Breast epithelium (tissue), 4 donors: ENCODE measurements around the gene CAPN11. TPM values are rescaled to one million over a fixed set of nuclear protein-coding genes. Genes with fewer than 3 reads are reported as not detected.

Experiments used
- DNase-seq, 2 donors: peaks; one replicate each; pipeline ENCODE4 v3.0.0-alpha.2; 2019; ENCODE audit warnings: low spot score in 2 of 2
- H3K27ac ChIP-seq, 2 donors: fragments of 200-600 bp; sonication (generic) in 1 of 2; one replicate each; pipeline ENCODE4 v1.5.1; 2016 to 2019; ENCODE audit warnings: mild to moderate bottlenecking in 1 of 2
- H3K27me3 ChIP-seq, 2 donors: fragments of 200-600 bp; sonication (generic) in 1 of 2; one replicate each; pipeline versions ENCODE4 v1.5.1 to v1.6.0; 2017 to 2019; ENCODE audit warnings: control low read depth in 1 of 2, mild to moderate bottlenecking in 1 of 2
- H3K36me3 ChIP-seq: fragments of 200-600 bp; one replicate; pipeline ENCODE4 v1.5.1; 2019
- H3K4me1 ChIP-seq, 2 donors: fragments of 200-600 bp; sonication (generic); one replicate each; pipeline ENCODE4 v1.5.1; 2016 to 2019; ENCODE audit warnings: control low read depth in 1 of 2
- H3K4me3 ChIP-seq, 3 donors: fragments of 200-600 bp; sonication (generic); 1 replicate in 2 of 3; 2 replicates in 1 of 3; pipeline ENCODE4 v1.5.1; 2016 to 2019; ENCODE audit warnings: mild to moderate bottlenecking in 3 of 3, moderate library complexity in 2 of 3
- H3K9me3 ChIP-seq, 2 donors: fragments of 200-600 bp; sonication (generic) in 1 of 2; one replicate each; pipeline ENCODE4 v1.5.1; 2016 to 2019; ENCODE audit warnings: control low read depth in 1 of 2
- POLR2A ChIP-seq: fragments of 450-650 bp; IDR thresholded peaks from one replicate; pipeline ENCODE4 v1.6.1; 2016; ENCODE audit warnings: antibody characterized with exemption, mild to moderate bottlenecking, moderate library complexity
- POLR2AphosphoS5 ChIP-seq, 3 donors: sonication (generic); formaldehyde crosslinking; IDR thresholded peaks; one replicate each; pipeline ENCODE4 v1.6.1; 2017; ENCODE audit warnings: antibody characterized with exemption in 3 of 3
- intact Hi-C: fragments of 100-400 bp; cut with DNase I; formaldehyde crosslinking; loops from one replicate; pipeline ENCODE4 v1.15.1; 2023; ENCODE audit warnings: low total_unique reads
- total RNA-seq, 3 donors: library from RNA; depleted of rRNA; stranded (reverse); fragments of >200 nt; gene quantifications; one replicate each; pipeline ENCODE4 v1.1.0, GENCODE V29; 2016
- TF ChIP-seq, protein P1 (sequence below), 3 donors: fragments of 450-650 bp; IDR thresholded peaks; one replicate each; pipeline ENCODE4 v1.5.1; 2016 to 2017; ENCODE audit warnings: antibody characterized with exemption in 3 of 3, mild to moderate bottlenecking in 3 of 3, moderate library complexity in 3 of 3

Gene CAPN11
- total RNA-seq, 3 donors from 2014 or later = 1.1 to 3.8 (median 2.9) TPM

DNA sequence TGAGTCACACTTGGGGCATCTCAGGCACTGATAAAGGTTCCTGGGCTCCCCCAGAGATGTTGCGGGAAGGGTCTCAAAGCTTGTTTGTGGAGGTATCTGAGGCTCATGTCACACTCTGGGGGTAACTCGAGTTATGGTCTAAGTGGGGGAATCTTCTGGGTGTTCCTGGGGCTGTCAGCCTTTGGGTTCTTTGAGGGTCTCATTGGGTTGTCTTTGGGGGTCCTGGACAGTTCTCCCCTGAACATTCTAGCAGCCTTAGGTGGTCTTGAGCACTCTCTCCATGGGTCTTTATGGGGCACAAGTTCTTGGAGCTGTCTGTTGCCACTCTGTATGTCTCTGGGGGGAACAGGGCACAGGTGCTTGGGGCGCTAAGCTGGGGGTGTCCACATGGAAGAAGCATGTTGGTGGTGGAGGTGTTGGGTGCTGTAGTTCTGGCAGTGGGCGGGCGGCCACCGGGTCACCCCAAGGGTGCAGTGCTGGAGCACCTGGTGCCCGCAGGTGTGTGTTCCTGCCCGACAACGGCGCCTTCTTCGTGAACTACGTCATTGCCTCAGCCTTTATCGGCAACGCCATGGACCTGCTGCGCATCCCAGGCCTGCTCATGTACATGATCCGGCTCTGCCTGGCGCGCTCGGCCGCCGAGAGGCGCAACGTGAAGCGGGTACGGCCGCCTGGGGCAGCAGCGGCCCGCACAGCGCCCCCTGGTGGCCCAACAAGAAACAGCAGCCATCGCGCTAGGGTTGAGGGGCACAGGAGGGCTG lies 7.1 kb upstream of the CAPN11 start:
- no peaks in the 10 kb centered on the region for H3K27me3 ChIP-seq
- H3K9me3 ChIP-seq = no peaks in the 10 kb centered on the region
- peak; percentile 47 to 74 for DNase-seq
- no peaks in the 10 kb centered on the region for H3K4me1 ChIP-seq
- intact Hi-C loops = loop anchor here (2.0 kb wide), 1 partner anchor 55 kb away; no protein-coding TSS in a partner anchor
- H3K36me3 ChIP-seq = peaks cover 6% of the 10 kb centered on the region
- TF ChIP-seq, protein P1, sequence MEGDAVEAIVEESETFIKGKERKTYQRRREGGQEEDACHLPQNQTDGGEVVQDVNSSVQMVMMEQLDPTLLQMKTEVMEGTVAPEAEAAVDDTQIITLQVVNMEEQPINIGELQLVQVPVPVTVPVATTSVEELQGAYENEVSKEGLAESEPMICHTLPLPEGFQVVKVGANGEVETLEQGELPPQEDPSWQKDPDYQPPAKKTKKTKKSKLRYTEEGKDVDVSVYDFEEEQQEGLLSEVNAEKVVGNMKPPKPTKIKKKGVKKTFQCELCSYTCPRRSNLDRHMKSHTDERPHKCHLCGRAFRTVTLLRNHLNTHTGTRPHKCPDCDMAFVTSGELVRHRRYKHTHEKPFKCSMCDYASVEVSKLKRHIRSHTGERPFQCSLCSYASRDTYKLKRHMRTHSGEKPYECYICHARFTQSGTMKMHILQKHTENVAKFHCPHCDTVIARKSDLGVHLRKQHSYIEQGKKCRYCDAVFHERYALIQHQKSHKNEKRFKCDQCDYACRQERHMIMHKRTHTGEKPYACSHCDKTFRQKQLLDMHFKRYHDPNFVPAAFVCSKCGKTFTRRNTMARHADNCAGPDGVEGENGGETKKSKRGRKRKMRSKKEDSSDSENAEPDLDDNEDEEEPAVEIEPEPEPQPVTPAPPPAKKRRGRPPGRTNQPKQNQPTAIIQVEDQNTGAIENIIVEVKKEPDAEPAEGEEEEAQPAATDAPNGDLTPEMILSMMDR (IDR thresholded peaks at IDR 0.05) = peak; percentile 97 to 98 (median 97)
- TF ChIP-seq POLR2AphosphoS5 (IDR thresholded peaks at IDR 0.05) = peak in 1 of 3 donors; percentile 39
- no peak for TF ChIP-seq POLR2A
- H3K27ac ChIP-seq = no peak overlapping the region
- peak overlapping the region in 1 of 3 donors; percentile 37 for H3K4me3 ChIP-seq

DNA sequence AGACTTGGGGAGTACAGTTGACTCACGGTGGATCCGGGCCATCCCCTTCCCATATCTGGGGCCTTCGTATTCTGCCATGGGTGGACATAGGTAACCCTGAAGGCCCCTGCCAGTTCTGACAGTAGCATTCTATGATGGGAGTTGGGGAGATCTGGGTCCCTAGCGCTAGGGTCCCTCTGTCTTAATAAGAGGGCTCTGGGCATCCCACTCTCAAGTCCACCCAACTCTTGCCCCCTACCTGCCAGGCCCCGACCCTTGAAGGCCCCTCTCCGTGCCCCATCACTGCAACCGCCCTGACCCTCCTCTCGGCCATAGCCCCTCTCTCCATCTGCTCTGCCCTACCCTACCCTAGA lies 6.5 kb upstream of the CAPN11 start:
- TF ChIP-seq POLR2A = no peak
- no peak for TF ChIP-seq POLR2AphosphoS5 (IDR thresholded peaks at IDR 0.05)
- TF ChIP-seq, protein P1 (IDR thresholded peaks at IDR 0.05) = no peak
- Histone ChIP-seq H3K36me3 (peaks cover 6% of the 10 kb centered on the region), H3K4me1 (no peaks in the 10 kb centered on the region), H3K27ac (no peak overlapping the region), H3K9me3 (no peaks in the 10 kb centered on the region), H3K4me3 (no peak overlapping the region), H3K27me3 (no peaks in the 10 kb centered on the region)
- intact Hi-C loops = no loop called here
- DNase-seq = no peak

DNA sequence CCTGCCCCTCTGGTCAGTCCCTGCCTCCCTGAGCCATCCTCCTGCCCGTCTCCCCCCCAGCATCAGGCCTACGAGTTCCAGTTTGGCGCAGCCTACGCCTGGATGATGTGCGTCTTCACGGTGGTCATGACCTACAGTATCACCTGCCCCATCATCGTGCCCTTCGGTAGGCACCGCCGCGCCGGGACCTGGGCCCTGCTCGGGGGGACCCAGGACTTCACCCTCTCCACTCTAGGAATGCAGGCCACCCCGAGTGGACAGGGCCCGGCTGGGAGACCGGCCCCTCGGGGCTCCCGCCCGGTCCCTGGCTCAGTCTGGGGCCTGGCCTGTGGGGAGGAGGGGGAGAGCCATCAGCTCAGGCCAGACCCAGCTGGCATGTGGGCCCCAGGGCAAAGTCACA lies 6.1 kb upstream of the CAPN11 start:
- Histone ChIP-seq H3K4me1 (no peaks in the 10 kb centered on the region), H3K27me3 (no peaks in the 10 kb centered on the region), H3K4me3 (no peak overlapping the region), H3K9me3 (no peaks in the 10 kb centered on the region), H3K36me3 (peaks cover 6% of the 10 kb centered on the region), H3K27ac (no peak overlapping the region)
- no peak for DNase-seq
- intact Hi-C loops = no loop called here
- TF ChIP-seq POLR2AphosphoS5 (IDR thresholded peaks at IDR 0.05) = no peak

DNA sequence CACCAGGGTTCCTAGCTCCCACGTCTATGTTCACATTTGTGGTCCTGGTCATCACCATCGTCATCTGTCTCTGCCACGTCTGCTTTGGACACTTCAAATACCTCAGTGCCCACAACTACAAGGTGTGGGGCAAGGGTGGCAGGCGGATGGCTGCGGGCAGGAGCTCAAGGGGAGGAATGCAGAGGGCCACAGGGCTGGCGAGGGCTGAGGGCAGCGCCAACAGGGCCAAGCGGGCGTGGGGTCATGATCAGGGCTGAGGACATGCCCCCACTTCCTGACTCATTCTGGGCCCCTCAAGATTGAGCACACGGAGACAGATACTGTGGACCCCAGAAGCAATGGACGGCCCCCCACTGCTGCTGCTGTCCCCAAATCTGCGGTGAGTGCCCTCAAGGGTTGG lies 4.6 kb upstream of the CAPN11 start:
- intact Hi-C loops = no loop called here
- TF ChIP-seq POLR2AphosphoS5 (IDR thresholded peaks at IDR 0.05) = no peak
- TF ChIP-seq, protein P1 (IDR thresholded peaks at IDR 0.05) = no peak
- TF ChIP-seq POLR2A = no peak
- Histone ChIP-seq H3K36me3 (peaks cover 4% of the 10 kb centered on the region), H3K27ac (no peak overlapping the region), H3K4me3 (no peak overlapping the region), H3K4me1 (no peaks in the 10 kb centered on the region), H3K9me3 (no peaks in the 10 kb centered on the region), H3K27me3 (no peaks in the 10 kb centered on the region)
- DNase-seq = no peak

DNA sequence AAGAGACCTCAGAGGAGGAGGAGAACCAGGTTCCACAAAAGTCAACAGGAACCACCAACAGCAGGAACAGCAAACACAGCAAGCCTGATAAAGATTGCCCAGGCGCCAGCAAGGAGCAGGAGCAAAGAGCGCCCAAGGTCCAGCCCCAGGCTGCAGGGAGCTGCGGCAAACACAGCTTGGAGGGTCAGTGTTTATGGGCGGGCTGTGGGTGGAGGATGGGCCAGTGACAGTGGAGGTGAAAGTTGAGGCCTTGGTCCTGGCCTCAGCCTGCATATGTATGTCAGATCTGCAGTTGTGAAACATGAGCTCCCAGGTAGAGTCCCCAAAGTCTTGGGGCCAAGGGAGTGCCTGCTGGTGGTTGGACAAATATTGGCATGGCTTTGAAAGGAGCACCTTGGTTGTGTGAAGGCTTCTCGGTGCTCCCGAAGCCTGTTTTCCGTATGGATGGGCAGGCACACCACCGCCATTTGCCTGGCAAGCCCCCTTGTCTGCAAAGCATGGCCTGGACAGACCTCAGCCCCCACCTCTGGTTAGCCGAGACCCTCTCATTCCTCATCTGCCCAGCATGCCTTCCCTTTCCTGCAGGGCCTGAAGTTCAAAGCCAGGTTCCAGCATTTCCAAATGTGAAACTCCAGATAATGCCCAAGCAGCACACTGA lies 2.0 kb upstream of the CAPN11 start:
- no peak for TF ChIP-seq POLR2AphosphoS5 (IDR thresholded peaks at IDR 0.05)
- TF ChIP-seq, protein P1 (IDR thresholded peaks at IDR 0.05) = no peak
- no peak for TF ChIP-seq POLR2A
- H3K36me3 ChIP-seq = no peaks in the 10 kb centered on the region
- peak overlapping the region in 1 of 2 donors; percentile 8 for H3K27ac ChIP-seq
- H3K4me3 ChIP-seq = no peak overlapping the region
- DNase-seq = no peak
- intact Hi-C loops = no loop called here
- no peaks in the 10 kb centered on the region for H3K9me3 ChIP-seq
- no peaks in the 10 kb centered on the region for H3K27me3 ChIP-seq
- no peaks in the 10 kb centered on the region for H3K4me1 ChIP-seq
